OCI-LY7 (cell line): ENCODE measurements around the gene IQSEC1.

Experiments used
- CTCF ChIP-seq: fragments of 200-600 bp; sonication (generic); conservative IDR thresholded peaks from 2 replicates; pipeline ENCODE4 v1.5.1; 2014; ENCODE audit warnings: mild to moderate bottlenecking, antibody characterized with exemption, low read length, moderate library complexity, mixed read lengths
- EZH2phosphoT487 ChIP-seq: fragments of 200-600 bp; sonication (generic); IDR thresholded peaks from 2 replicates; pipeline ENCODE4 v1.6.1; 2018; ENCODE audit warnings: low read depth, borderline replicate concordance, mild to moderate bottlenecking, mixed run types, antibody characterized with exemption, low read length, moderate library complexity, mixed read lengths

- no peak for TF ChIP-seq CTCF
- TF ChIP-seq EZH2phosphoT487: no peak
Observed at GRCh38 chr3:12959838-12960378, 113.3 kb downstream of the IQSEC1 start.
